PFSK-1 (cell line): ENCODE data around the gene CLCN2.

Source experiments
- FOXP2 ChIP-seq: optimal IDR thresholded peaks from 2 replicates; pipeline ENCODE3; 2011; ENCODE audit warnings: borderline replicate concordance, control low read depth, inconsistent platforms; ENCODE audit not compliant: insufficient read depth; ENCODE audit errors: extremely low read length, extremely low read depth
- POLR2AphosphoS5 ChIP-seq: IDR thresholded peaks from 2 replicates; pipeline ENCODE4 v1.6.1; 2012; ENCODE audit warnings: low read depth, mild to moderate bottlenecking, control low read depth, low read length, moderate library complexity
- SIN3A ChIP-seq: IDR thresholded peaks from 2 replicates; pipeline ENCODE4 v1.6.1; 2012; ENCODE audit warnings: mild to moderate bottlenecking, low read length, moderate library complexity, borderline replicate concordance; ENCODE audit not compliant: insufficient read depth
- TAF1 ChIP-seq: IDR thresholded peaks from 2 replicates; pipeline ENCODE4 v1.6.1; 2012; ENCODE audit warnings: low read length, control low read depth, borderline replicate concordance; ENCODE audit not compliant: insufficient read depth
- TF ChIP-seq, protein P1 (sequence below), 2 experiments: IDR thresholded peaks; 2 replicates each; pipeline versions ENCODE4 v1.6.1 to v1.8.0; 2011 to 2012; ENCODE audit warnings: low read depth in 2 of 2, low read length in 2 of 2, control low read depth in 1 of 2, inconsistent platforms in 1 of 2, mild to moderate bottlenecking in 1 of 2, moderate library complexity in 1 of 2; ENCODE audit not compliant: insufficient read depth in 1 of 2

The CLCN2 gene

GRCh38 chr3:184347321-184348056 lies 13.9 kb downstream of the CLCN2 start:
- TF ChIP-seq, protein P1, sequence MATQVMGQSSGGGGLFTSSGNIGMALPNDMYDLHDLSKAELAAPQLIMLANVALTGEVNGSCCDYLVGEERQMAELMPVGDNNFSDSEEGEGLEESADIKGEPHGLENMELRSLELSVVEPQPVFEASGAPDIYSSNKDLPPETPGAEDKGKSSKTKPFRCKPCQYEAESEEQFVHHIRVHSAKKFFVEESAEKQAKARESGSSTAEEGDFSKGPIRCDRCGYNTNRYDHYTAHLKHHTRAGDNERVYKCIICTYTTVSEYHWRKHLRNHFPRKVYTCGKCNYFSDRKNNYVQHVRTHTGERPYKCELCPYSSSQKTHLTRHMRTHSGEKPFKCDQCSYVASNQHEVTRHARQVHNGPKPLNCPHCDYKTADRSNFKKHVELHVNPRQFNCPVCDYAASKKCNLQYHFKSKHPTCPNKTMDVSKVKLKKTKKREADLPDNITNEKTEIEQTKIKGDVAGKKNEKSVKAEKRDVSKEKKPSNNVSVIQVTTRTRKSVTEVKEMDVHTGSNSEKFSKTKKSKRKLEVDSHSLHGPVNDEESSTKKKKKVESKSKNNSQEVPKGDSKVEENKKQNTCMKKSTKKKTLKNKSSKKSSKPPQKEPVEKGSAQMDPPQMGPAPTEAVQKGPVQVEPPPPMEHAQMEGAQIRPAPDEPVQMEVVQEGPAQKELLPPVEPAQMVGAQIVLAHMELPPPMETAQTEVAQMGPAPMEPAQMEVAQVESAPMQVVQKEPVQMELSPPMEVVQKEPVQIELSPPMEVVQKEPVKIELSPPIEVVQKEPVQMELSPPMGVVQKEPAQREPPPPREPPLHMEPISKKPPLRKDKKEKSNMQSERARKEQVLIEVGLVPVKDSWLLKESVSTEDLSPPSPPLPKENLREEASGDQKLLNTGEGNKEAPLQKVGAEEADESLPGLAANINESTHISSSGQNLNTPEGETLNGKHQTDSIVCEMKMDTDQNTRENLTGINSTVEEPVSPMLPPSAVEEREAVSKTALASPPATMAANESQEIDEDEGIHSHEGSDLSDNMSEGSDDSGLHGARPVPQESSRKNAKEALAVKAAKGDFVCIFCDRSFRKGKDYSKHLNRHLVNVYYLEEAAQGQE (IDR thresholded peaks at IDR 0.05; ENCODE audit: insufficient read depth in 1 of 2, low read depth in 2 of 2, low read length in 2 of 2), result no peak
- TF ChIP-seq POLR2AphosphoS5 (no peak), SIN3A (no peak), TAF1 (no peak)

DNA sequence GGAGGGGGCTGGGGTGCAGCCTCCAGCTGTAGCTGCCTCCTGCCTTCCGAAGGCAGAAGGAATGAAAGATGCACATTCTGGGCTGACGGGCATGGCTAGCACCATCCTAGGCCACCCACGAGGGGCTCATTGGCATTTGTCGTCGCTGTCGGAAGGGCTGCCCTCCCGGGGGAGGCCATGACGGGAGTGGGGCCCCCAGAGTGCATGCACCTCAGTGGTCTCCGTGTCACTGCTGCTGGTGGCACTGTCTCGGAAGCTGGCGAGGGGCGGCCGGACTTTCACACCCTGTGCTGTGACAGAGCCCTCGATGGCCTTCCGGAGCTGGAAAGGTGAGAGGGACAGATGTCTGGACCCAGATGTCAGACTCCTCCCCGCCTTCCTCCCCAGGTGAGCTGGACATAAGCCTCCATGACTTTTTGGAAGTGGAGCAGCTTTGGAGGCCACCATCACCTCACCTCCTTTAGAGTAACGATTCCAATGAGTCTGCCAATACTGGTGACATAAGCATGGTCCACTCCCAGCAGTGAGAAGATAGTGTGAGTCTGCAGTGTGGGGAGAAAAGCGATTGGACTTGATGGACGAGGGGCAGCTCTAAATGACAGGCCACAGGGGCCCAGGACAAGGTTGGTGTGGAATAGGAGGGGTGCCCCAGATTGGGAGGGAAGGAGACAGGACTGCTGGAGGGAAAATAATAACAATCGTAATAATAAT lies 14.8 kb downstream of the CLCN2 start:
- TF ChIP-seq TAF1 (no peak), SIN3A (no peak), POLR2AphosphoS5 (no peak), FOXP2 (no peak)
- TF ChIP-seq, protein P1 (IDR thresholded peaks at IDR 0.05; ENCODE audit: insufficient read depth in 1 of 2, low read depth in 2 of 2, low read length in 2 of 2), result no peak

- no peak for TF ChIP-seq POLR2AphosphoS5
- no peak for TF ChIP-seq SIN3A
- TF ChIP-seq, protein P1 (IDR thresholded peaks at IDR 0.05; ENCODE audit: insufficient read depth in 1 of 2, low read depth in 2 of 2, low read length in 2 of 2), result no peak
- TF ChIP-seq FOXP2, result no peak
- TF ChIP-seq TAF1, result no peak
These were observed 15.9 kb downstream of the CLCN2 start for GRCh38 chr3:184345317-184346144.

GRCh38 chr3:184344579-184345316 lies 16.7 kb downstream of the CLCN2 start:
- TF ChIP-seq POLR2AphosphoS5 (no peak), FOXP2 (no peak), TAF1 (no peak), SIN3A (no peak)
- TF ChIP-seq, protein P1 (IDR thresholded peaks at IDR 0.05; ENCODE audit: insufficient read depth in 1 of 2, low read depth in 2 of 2, low read length in 2 of 2), result no peak
